K562 (cell line): ENCODE data around the gene PINK1.

Source experiments
- CTCF ChIP-seq, 3 experiments: IDR thresholded peaks in 2 of 3; conservative IDR thresholded peaks in 1 of 3; 2 replicates each; pipeline ENCODE4 v1.5.1; 2011 to 2012; ENCODE audit warnings: low read length in 3 of 3, mild to moderate bottlenecking in 3 of 3, control low read depth in 2 of 3, improper control_type of control experiment in 1 of 3, inconsistent platforms in 1 of 3, low read depth in 1 of 3, mixed read lengths in 1 of 3, moderate library complexity in 1 of 3; ENCODE audit not compliant: insufficient read depth in 2 of 3
- EZH2 ChIP-seq: IDR thresholded peaks from 2 replicates; pipeline ENCODE4 v1.6.1; 2012; ENCODE audit warnings: low read depth, mild to moderate bottlenecking, inconsistent platforms, low read length, borderline replicate concordance
- PHTF2 ChIP-seq: fragments of 250-450 bp; sonication (Bioruptor Pico); IDR thresholded peaks from 2 replicates; pipeline ENCODE4 v1.5.0; 2021; ENCODE audit warnings: mild to moderate bottlenecking
- POLR2G ChIP-seq: fragments of 200-400 bp; formaldehyde crosslinking; IDR thresholded peaks from 2 replicates; pipeline ENCODE4 v1.6.1; 2017; ENCODE audit warnings: low read depth, mild to moderate bottlenecking, antibody characterized with exemption, low read length, moderate library complexity
- RAD21 ChIP-seq, 2 experiments: fragments of 250-450 bp in 1 of 2; fragments of 450-650 bp in 1 of 2; sonication (Bioruptor Pico) in 1 of 2; formaldehyde crosslinking in 1 of 2; IDR thresholded peaks in 1 of 2; conservative IDR thresholded peaks in 1 of 2; 2 replicates each; pipeline versions ENCODE4 v1.4.0 to v1.8.0; 2020 to 2022; ENCODE audit warnings: mild to moderate bottlenecking in 2 of 2, moderate library complexity in 1 of 2
- SNIP1 ChIP-seq: fragments of 450-650 bp; IDR thresholded peaks from 2 replicates; pipeline ENCODE4 v1.7.1; 2017; ENCODE audit warnings: low read depth, mild to moderate bottlenecking

- TF ChIP-seq RAD21 (CRISPR knock-in tag; conservative IDR thresholded peaks at IDR 0.05 in 1 of 2, IDR thresholded peaks at IDR 0.05 in 1 of 2) = no peak
- no peak for TF ChIP-seq CTCF (IDR thresholded peaks at IDR 0.05 in 2 of 3, conservative IDR thresholded peaks at IDR 0.05 in 1 of 3; ENCODE audit: insufficient read depth in 2 of 3, low read depth in 1 of 3, low read length in 3 of 3)
- TF ChIP-seq SNIP1 = no peak
- TF ChIP-seq POLR2G = no peak
- TF ChIP-seq PHTF2 (CRISPR knock-in tag) = no peak
- TF ChIP-seq EZH2 = no peak
These were observed 25.1 kb downstream of the PINK1 start for GRCh38 chr1:20658166-20658915.
